GM23248 (cell line): Measurements from ENCODE around the gene NMUR1. TPM values are rescaled to one million over a fixed set of nuclear protein-coding genes. Genes with fewer than 3 reads are reported as not detected.

ENCODE experiments used
- DNase-seq: peaks from one replicate; pipeline ENCODE4 v3.0.0-alpha.2; 2015
- H2AFZ ChIP-seq: fragments of 200-600 bp; sonication (generic); 2 replicates; pipeline ENCODE4 v1.6.1; 2016; ENCODE audit warnings: antibody characterized with exemption
- H3F3A ChIP-seq: fragments of 200-600 bp; sonication (generic); 2 replicates; pipeline ENCODE4 v1.6.1; 2016; ENCODE audit warnings: mild to moderate bottlenecking, antibody characterized with exemption, mixed run types; ENCODE audit not compliant: insufficient read depth
- H3K27ac ChIP-seq: fragments of 200-600 bp; sonication (generic); 2 replicates; pipeline ENCODE4 v1.5.1; 2016; ENCODE audit warnings: mild to moderate bottlenecking
- H3K27me3 ChIP-seq: fragments of 200-600 bp; sonication (generic); replicated peaks from 2 replicates; pipeline ENCODE4 v1.6.1; 2016; ENCODE audit warnings: mild to moderate bottlenecking; ENCODE audit not compliant: insufficient read depth
- H3K36me3 ChIP-seq: fragments of 200-600 bp; sonication (generic); 2 replicates; pipeline ENCODE4 v1.6.1; 2016; ENCODE audit warnings: low read depth, mild to moderate bottlenecking
- H3K4me1 ChIP-seq: fragments of 200-600 bp; sonication (generic); 2 replicates; pipeline ENCODE4 v1.6.1; 2016; ENCODE audit warnings: mild to moderate bottlenecking; ENCODE audit not compliant: insufficient read depth
- H3K4me2 ChIP-seq: fragments of 200-600 bp; sonication (generic); one replicate; pipeline ENCODE4 v1.6.1; 2016; ENCODE audit warnings: mild to moderate bottlenecking; ENCODE audit not compliant: unreplicated experiment
- H3K4me3 ChIP-seq: fragments of 200-600 bp; sonication (generic); 2 replicates; pipeline ENCODE4 v1.5.1; 2016; ENCODE audit warnings: mild to moderate bottlenecking
- H3K79me2 ChIP-seq: fragments of 200-600 bp; sonication (generic); 2 replicates; pipeline ENCODE4 v1.6.1; 2016; ENCODE audit warnings: mild to moderate bottlenecking; ENCODE audit not compliant: insufficient read depth
- H3K9ac ChIP-seq: fragments of 200-600 bp; sonication (generic); 2 replicates; pipeline ENCODE4 v1.6.1; 2016; ENCODE audit warnings: mild to moderate bottlenecking
- H3K9me2 ChIP-seq: fragments of 200-600 bp; sonication (generic); 2 replicates; pipeline ENCODE4 v1.6.1; 2016; ENCODE audit warnings: mixed run types, mild to moderate bottlenecking, moderate library complexity; ENCODE audit not compliant: insufficient read depth
- H3K9me3 ChIP-seq: fragments of 200-600 bp; sonication (generic); one replicate; pipeline ENCODE4 v1.6.1; 2017; ENCODE audit warnings: low read depth
- H4K20me1 ChIP-seq: fragments of 200-600 bp; sonication (generic); 2 replicates; pipeline ENCODE4 v1.6.0; 2016; ENCODE audit not compliant: insufficient read depth
- EZH2 ChIP-seq: fragments of 200-600 bp; sonication (generic); IDR thresholded peaks from 2 replicates; pipeline ENCODE4 v1.6.1; 2018; ENCODE audit warnings: antibody characterized with exemption, mild to moderate bottlenecking; ENCODE audit not compliant: insufficient read depth, poor library complexity, severe bottlenecking
- EZH2phosphoT487 ChIP-seq: fragments of 200-600 bp; sonication (generic); IDR thresholded peaks from 2 replicates; pipeline ENCODE4 v1.6.1; 2018; ENCODE audit warnings: antibody characterized with exemption, moderate library complexity, mild to moderate bottlenecking, low read depth; ENCODE audit not compliant: insufficient read depth
- WGBS, 2 experiments: methylation state at CpG; one replicate each; pipeline ENCODE4 v1.1.6; 2015 to 2017; ENCODE audit warnings: low lambda C conversion rate in 2 of 2, low coverage in 1 of 2; ENCODE audit errors: missing lambda C conversion rate in 2 of 2; 5-methylcytosine and 5-hydroxymethylcytosine counted together
- in situ Hi-C: fragments of 300-500 bp; cut with MboI; formaldehyde crosslinking; loops from 2 replicates; pipeline ENCODE4 v1.15.0; 2020
- polyA plus RNA-seq: library from polyadenylated mRNA; unstranded; fragments of >200 nt; fragmentation: Nextera tagmentation; extraction: Ambion mirVana; gene quantifications from 2 replicates; pipeline ENCODE4 v1.2.1, GENCODE V29; 2016
- total RNA-seq: library from RNA; depleted of rRNA; stranded (reverse); fragments of >200 nt; shearing (Covaris generic); gene quantifications from 2 replicates; pipeline ENCODE4 v1.2.3, GENCODE V29; 2014

NMUR1 gene
- total and polyA plus RNA-seq, 2 experiments from 2014 or later = not detected

DNA sequence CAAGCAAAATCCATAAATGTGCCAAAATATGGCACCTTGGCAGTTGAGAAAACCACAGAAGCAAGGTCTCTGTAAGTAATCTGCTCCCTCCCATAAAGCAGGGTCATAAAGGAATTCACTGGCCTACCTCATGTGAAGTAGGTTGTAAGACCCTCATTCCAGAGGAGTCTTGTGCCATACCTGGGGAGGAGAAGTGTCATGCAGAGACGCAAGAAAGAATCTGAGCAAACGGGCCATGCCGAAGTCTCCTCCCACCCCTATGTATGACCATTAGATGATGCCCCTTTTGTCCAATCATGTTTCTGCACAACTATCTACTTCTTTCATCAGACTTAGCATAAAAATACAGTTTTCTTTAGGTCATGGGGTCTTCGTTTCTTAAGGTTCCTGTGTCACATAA is 14.6 kb downstream of the NMUR1 start:
- H3K9ac ChIP-seq = no peak overlapping the region
- H3K9me2 ChIP-seq = no peaks in the 10 kb centered on the region
- H3K9me3 ChIP-seq = no peaks in the 10 kb centered on the region
- DNase-seq = no peak
- WGBS, 2 experiments = 95% methylated on average over 4 of the region's 4 CpGs
- no peaks in the 10 kb centered on the region for H3K79me2 ChIP-seq
- no peak for TF ChIP-seq EZH2
- TF ChIP-seq EZH2phosphoT487 = no peak
- in situ Hi-C loops = no loop called here
- no peak overlapping the region for H3K4me3 ChIP-seq
- peaks cover 7% of the 10 kb centered on the region; the same call in 1 of the 2 replicates for H3K4me1 ChIP-seq
- H3K4me2 ChIP-seq = no peak overlapping the region
- H3K27ac ChIP-seq = no peak overlapping the region
- no peaks in the 10 kb centered on the region for H4K20me1 ChIP-seq
- H2AFZ ChIP-seq = peak overlapping the region; percentile 91; the same call in 1 of the 2 replicates
- no peaks in the 10 kb centered on the region for H3K36me3 ChIP-seq
- no peaks in the 10 kb centered on the region for H3F3A ChIP-seq
- no peaks in the 10 kb centered on the region for H3K27me3 ChIP-seq

DNA sequence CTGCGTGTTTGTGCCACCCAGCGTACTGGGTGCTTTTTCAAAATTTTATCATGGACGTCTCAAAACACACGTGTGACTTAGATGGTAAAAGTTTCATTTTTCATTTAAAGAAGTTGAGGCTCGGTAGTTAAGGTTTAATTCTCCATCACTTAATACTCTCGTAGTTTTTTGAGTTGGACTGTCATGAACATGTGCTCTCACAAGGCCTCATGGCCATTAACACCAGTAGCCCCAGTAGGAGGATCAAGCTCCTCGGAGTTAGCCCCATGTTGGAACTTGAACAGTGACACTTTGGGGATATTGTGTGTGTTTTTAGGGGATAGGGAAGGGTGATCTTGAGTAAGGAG is 15.3 kb downstream of the NMUR1 start:
- Histone ChIP-seq H4K20me1 (no peaks in the 10 kb centered on the region), H3K4me1 (peaks cover 7% of the 10 kb centered on the region; the same call in 1 of the 2 replicates), H3K36me3 (no peaks in the 10 kb centered on the region), H3K27ac (0 out of 2 replicates have a peak overlapping the region, but pooled peaks have one; percentile 12), H3K9me3 (no peaks in the 10 kb centered on the region), H3K79me2 (no peaks in the 10 kb centered on the region), H2AFZ (peak overlapping the region; percentile 91), H3K4me3 (peak overlapping the region; percentile 81), H3K9ac (peak overlapping the region; percentile 85), H3F3A (no peaks in the 10 kb centered on the region), H3K9me2 (no peaks in the 10 kb centered on the region), H3K4me2 (peak overlapping the region; percentile 77), H3K27me3 (no peaks in the 10 kb centered on the region)
- 6 to 7% methylated on average over 7 of the region's 7 CpGs for WGBS, 2 experiments
- peak; percentile 41 for DNase-seq
- in situ Hi-C loops = no loop called here
- no peak for TF ChIP-seq EZH2phosphoT487
- no peak for TF ChIP-seq EZH2

- no peaks in the 10 kb centered on the region for H3K79me2 ChIP-seq
- peak overlapping the region; percentile 97 for H3K9ac ChIP-seq
- H3K9me3 ChIP-seq = no peaks in the 10 kb centered on the region
- H3K9me2 ChIP-seq = no peaks in the 10 kb centered on the region
- peak overlapping the region; percentile 81 for H3K4me3 ChIP-seq
- 1 to 2% methylated on average over 75 to 77 of the region's 87 CpGs for WGBS, 2 experiments
- peak; percentile 99 for DNase-seq
- no peaks in the 10 kb centered on the region for H4K20me1 ChIP-seq
- in situ Hi-C loops = no loop called here
- peak overlapping the region; percentile 93 for H3K4me2 ChIP-seq
- no peaks in the 10 kb centered on the region for H3F3A ChIP-seq
- no peaks in the 10 kb centered on the region for H3K27me3 ChIP-seq
- H3K27ac ChIP-seq = peak overlapping the region; percentile 82
- TF ChIP-seq EZH2phosphoT487 (no peak), EZH2 (no peak)
- H3K36me3 ChIP-seq = no peaks in the 10 kb centered on the region
- peak overlapping the region; percentile 95 for H2AFZ ChIP-seq
- peaks cover 7% of the 10 kb centered on the region; the same call in 1 of the 2 replicates for H3K4me1 ChIP-seq
Observed at GRCh38 chr2:231514225-231514950, 15.9 kb downstream of the NMUR1 start.

- H4K20me1 ChIP-seq = no peaks in the 10 kb centered on the region
- peak overlapping the region; percentile 82 for H3K27ac ChIP-seq
- 17 to 21% methylated on average over 7 of the region's 7 CpGs for WGBS, 2 experiments
- in situ Hi-C loops = no loop called here
- no peak for TF ChIP-seq EZH2phosphoT487
- TF ChIP-seq EZH2 = no peak
- no peaks in the 10 kb centered on the region for H3F3A ChIP-seq
- H3K9me2 ChIP-seq = no peaks in the 10 kb centered on the region
- H3K9ac ChIP-seq = peak overlapping the region; percentile 97
- no peaks in the 10 kb centered on the region for H3K36me3 ChIP-seq
- no peaks in the 10 kb centered on the region for H3K9me3 ChIP-seq
- peaks cover 7% of the 10 kb centered on the region; the same call in 1 of the 2 replicates for H3K4me1 ChIP-seq
- H3K27me3 ChIP-seq = no peaks in the 10 kb centered on the region
- H3K4me2 ChIP-seq = peak overlapping the region; percentile 93
- DNase-seq = peak; percentile 41
- peak overlapping the region; percentile 95 for H2AFZ ChIP-seq
- H3K79me2 ChIP-seq = no peaks in the 10 kb centered on the region
- H3K4me3 ChIP-seq = peak overlapping the region; percentile 81
Observed at GRCh38 chr2:231513746-231514224, 16.5 kb downstream of the NMUR1 start.
